Caco-2 (cell line): ENCODE results near the gene DHPS. TPM values are rescaled to one million over a fixed set of nuclear protein-coding genes. Genes with fewer than 3 reads are reported as not detected.

Experiments
- BruUV-seq: library from RNA; stranded (reverse); fragments of 400-500 nt; replicated peaks from 2 replicates; lab custom pipeline; 2021; lab: Mats Ljungman, UMichigan
- CTCF ChIA-PET: fragments of 300-600 bp; sonication (Branson Sonifier 250); formaldehyde crosslinking; loops from one replicate; lab custom pipeline; 2022; ENCODE audit warnings: antibody characterized with exemption; lab: Charles Lee
- POLR2A ChIA-PET: fragments of 300-600 bp; sonication (Branson Sonifier 250); formaldehyde crosslinking; loops from one replicate; lab custom pipeline; 2022; ENCODE audit warnings: antibody characterized with exemption; lab: Charles Lee
- DNase-seq, 2 experiments: peaks; one replicate each; pipeline versions ENCODE4 v3.0.0 to v3.0.0-alpha.2; 2020 to 2022
- H3K27me3 ChIP-seq: replicated peaks from 2 replicates; pipeline ENCODE4 v1.6.0; 2011; ENCODE audit warnings: low read length; ENCODE audit not compliant: control insufficient read depth, insufficient read depth
- H3K36me3 ChIP-seq: 2 replicates; pipeline ENCODE4 v1.5.1; 2011; ENCODE audit warnings: low read length; ENCODE audit not compliant: control insufficient read depth, insufficient read depth
- H3K4me1 ChIP-seq: fragments of 250-450 bp; sonication (Bioruptor Pico); 2 replicates; pipeline ENCODE4 v1.5.1; 2020; ENCODE audit warnings: mild to moderate bottlenecking
- H3K4me3 ChIP-seq: 2 replicates; pipeline ENCODE4 v1.5.1; 2011; ENCODE audit warnings: low read depth, mild to moderate bottlenecking, control low read depth, low read length
- H3K9me3 ChIP-seq: fragments of 250-450 bp; sonication (Bioruptor Pico); 2 replicates; pipeline ENCODE4 v1.5.1; 2020; ENCODE audit warnings: mild to moderate bottlenecking, moderate library complexity
- H3K27ac Mint-ChIP-seq: one replicate; pipeline ENCODE4 v1.8.0; 2022; ENCODE audit warnings: mixed read lengths; ENCODE audit not compliant: unreplicated experiment
- H3K27me3 Mint-ChIP-seq: one replicate; pipeline ENCODE4 v1.8.0; 2022; ENCODE audit warnings: mixed read lengths; ENCODE audit not compliant: insufficient read depth, unreplicated experiment
- H3K36me3 Mint-ChIP-seq: one replicate; pipeline ENCODE4 v1.8.0; 2022; ENCODE audit warnings: mild to moderate bottlenecking, mixed read lengths; ENCODE audit not compliant: insufficient read depth, unreplicated experiment
- H3K4me1 Mint-ChIP-seq: one replicate; pipeline ENCODE4 v1.8.0; 2022; ENCODE audit warnings: low read depth, mixed read lengths; ENCODE audit not compliant: unreplicated experiment
- H3K4me3 Mint-ChIP-seq: one replicate; pipeline ENCODE4 v1.8.0; 2022; ENCODE audit warnings: mild to moderate bottlenecking, moderate library complexity, mixed read lengths; ENCODE audit not compliant: unreplicated experiment
- H3K9me3 Mint-ChIP-seq: one replicate; pipeline ENCODE4 v1.8.0; 2022; ENCODE audit warnings: mixed read lengths; ENCODE audit not compliant: unreplicated experiment
- intact Hi-C: fragments of 100-400 bp; cut with micrococcal nuclease; formaldehyde crosslinking; loops from one replicate; pipeline ENCODE4 v1.10.0; 2022; ENCODE audit not compliant: unreplicated experiment
- total RNA-seq: library from RNA; stranded (reverse); gene quantifications from 2 replicates; pipeline ENCODE4 v1.2.3, GENCODE V29; 2022
- TF ChIP-seq, protein P1 (sequence below), 2 experiments: fragments of 200-600 bp in 1 of 2; IDR thresholded peaks; 1 replicate in 1 of 2; 2 replicates in 1 of 2; pipeline versions ENCODE4 v1.5.1 to v1.8.0; 2011 to 2022; ENCODE audit warnings: antibody characterized with exemption in 1 of 2, control low read depth in 1 of 2, inconsistent platforms in 1 of 2, low read depth in 1 of 2, low read length in 1 of 2, mild to moderate bottlenecking in 1 of 2, moderate library complexity in 1 of 2; ENCODE audit not compliant: insufficient read depth in 1 of 2, severe bottlenecking in 1 of 2, unreplicated experiment in 1 of 2

Gene DHPS
- total RNA-seq, 1 experiment from 2014 or later, result 76.4 TPM

DNA sequence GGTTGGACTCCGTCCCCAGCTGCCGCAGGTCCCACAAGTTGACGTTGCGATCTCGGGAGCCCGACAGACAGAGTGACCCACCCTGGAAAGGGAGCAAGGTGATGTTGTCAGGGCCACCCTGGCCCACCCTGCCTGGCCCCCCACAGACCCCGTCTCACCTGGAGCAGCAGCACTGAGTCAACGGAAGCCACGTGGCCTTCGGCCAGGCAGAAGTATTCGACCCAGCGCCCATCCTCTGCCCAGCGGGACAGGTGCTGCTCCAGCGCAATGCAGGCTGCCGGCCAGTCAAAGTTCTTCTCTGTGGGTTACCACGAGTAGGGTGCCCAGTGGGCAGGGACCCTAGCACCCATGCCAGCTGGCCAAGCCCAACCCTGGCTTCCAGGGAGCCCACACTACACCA lies 13.0 kb upstream of the DHPS start:
- Mint-ChIP-seq H3K36me3 (peaks cover 8% of the 10 kb centered on the region), H3K27ac (no peak overlapping the region), H3K27me3 (no peaks in the 10 kb centered on the region), H3K4me1 (no peaks in the 10 kb centered on the region), H3K9me3 (no peaks in the 10 kb centered on the region), H3K4me3 (no peak overlapping the region)
- H3K9me3 ChIP-seq, result no peaks in the 10 kb centered on the region
- no peak overlapping the region for H3K4me3 ChIP-seq
- H3K27me3 ChIP-seq, result no peaks in the 10 kb centered on the region
- TF ChIP-seq, protein P1, sequence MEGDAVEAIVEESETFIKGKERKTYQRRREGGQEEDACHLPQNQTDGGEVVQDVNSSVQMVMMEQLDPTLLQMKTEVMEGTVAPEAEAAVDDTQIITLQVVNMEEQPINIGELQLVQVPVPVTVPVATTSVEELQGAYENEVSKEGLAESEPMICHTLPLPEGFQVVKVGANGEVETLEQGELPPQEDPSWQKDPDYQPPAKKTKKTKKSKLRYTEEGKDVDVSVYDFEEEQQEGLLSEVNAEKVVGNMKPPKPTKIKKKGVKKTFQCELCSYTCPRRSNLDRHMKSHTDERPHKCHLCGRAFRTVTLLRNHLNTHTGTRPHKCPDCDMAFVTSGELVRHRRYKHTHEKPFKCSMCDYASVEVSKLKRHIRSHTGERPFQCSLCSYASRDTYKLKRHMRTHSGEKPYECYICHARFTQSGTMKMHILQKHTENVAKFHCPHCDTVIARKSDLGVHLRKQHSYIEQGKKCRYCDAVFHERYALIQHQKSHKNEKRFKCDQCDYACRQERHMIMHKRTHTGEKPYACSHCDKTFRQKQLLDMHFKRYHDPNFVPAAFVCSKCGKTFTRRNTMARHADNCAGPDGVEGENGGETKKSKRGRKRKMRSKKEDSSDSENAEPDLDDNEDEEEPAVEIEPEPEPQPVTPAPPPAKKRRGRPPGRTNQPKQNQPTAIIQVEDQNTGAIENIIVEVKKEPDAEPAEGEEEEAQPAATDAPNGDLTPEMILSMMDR (IDR thresholded peaks at IDR 0.05; ENCODE audit: insufficient read depth in 1 of 2, low read depth in 1 of 2, low read length in 1 of 2, severe bottlenecking in 1 of 2, unreplicated experiment in 1 of 2), result no peak
- no peak for DNase-seq
- no peaks in the 10 kb centered on the region for H3K4me1 ChIP-seq
- intact Hi-C loops, result no loop called here
- peaks cover 1% of the 10 kb centered on the region; the same call in 1 of the 2 replicates for H3K36me3 ChIP-seq
- no TSS peak for BruUV-seq
- ChIA-PET CTCF (interaction anchor here (0.6 kb wide), 2 partner anchors 909 to 1566 kb away, joined by 3 to 4 read pairs; no protein-coding TSS in a partner anchor), POLR2A (interaction anchor here (0.9 kb wide), 1 partner anchor 14 kb away, joined by 3 read pairs; no protein-coding TSS in a partner anchor)

DNA sequence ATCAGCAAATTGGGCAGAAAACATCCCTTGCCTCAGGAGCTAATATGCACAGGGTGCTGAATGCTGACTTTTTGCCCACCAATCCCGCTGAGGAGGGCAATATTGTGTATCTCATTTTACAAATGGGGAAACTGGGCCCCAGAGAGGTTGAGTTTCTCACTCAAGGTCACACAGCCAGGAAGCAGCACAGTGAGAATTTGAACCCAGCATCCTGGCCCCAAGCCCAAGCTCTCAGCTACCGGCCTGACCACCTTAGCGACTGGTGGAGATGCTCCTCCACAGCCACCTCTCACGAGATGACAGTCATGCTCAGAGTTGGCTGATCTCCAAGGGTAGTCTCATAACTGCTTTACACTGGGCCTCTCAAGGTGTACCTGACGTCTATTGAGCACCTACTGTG lies 11.3 kb upstream of the DHPS start:
- intact Hi-C loops, result no loop called here
- no peaks in the 10 kb centered on the region for H3K27me3 ChIP-seq
- no peak for DNase-seq
- no peak overlapping the region for H3K4me3 Mint-ChIP-seq
- no peaks in the 10 kb centered on the region for H3K9me3 Mint-ChIP-seq
- BruUV-seq, result no TSS peak
- TF ChIP-seq, protein P1 (IDR thresholded peaks at IDR 0.05; ENCODE audit: insufficient read depth in 1 of 2, low read depth in 1 of 2, low read length in 1 of 2, severe bottlenecking in 1 of 2, unreplicated experiment in 1 of 2), result no peak
- POLR2A ChIA-PET, result no interaction called here
- CTCF ChIA-PET, result no interaction called here
- no peaks in the 10 kb centered on the region for H3K4me1 Mint-ChIP-seq
- H3K27ac Mint-ChIP-seq, result no peak overlapping the region
- H3K9me3 ChIP-seq, result no peaks in the 10 kb centered on the region
- H3K4me1 ChIP-seq, result no peaks in the 10 kb centered on the region
- no peaks in the 10 kb centered on the region for H3K27me3 Mint-ChIP-seq
- H3K36me3 Mint-ChIP-seq, result peaks cover 8% of the 10 kb centered on the region
- H3K36me3 ChIP-seq, result peaks cover 1% of the 10 kb centered on the region; the same call in 1 of the 2 replicates
- H3K4me3 ChIP-seq, result no peak overlapping the region

DNA sequence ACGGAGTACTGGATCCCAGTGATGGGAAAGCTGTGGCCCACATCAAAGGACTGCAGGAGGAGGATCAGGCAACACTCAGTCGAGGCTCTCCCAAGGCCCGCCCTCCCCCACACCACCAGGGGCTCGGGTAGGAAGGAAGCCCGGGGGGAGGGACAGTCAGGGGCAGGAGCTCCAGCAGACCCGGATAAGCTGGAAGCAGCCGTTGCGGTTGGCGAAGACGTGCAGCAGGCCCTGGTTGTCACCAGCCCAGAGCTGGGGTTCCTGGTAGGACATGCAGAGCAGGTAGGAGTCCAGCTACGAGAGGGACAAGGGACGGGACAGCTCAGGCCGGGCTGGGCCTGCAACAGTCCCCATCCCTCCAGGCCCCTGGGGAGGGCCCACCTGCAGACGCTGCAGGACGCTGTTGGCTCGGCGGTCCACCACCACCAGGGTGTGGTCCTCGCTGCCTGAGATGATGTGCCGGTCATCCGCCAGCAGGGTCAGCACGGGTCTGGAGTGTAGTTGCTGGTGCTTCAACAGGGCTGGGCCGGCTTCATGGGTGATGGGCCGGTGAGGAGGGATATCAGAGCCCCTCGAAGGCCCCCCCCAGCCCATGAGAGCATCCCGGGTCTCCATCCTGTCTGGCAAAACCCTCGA lies 8.0 kb upstream of the DHPS start:
- Mint-ChIP-seq H3K36me3 (no peaks in the 10 kb centered on the region), H3K4me1 (peaks cover 5% of the 10 kb centered on the region), H3K27ac (no peak overlapping the region), H3K27me3 (no peaks in the 10 kb centered on the region), H3K4me3 (no peak overlapping the region), H3K9me3 (no peaks in the 10 kb centered on the region)
- H3K4me1 ChIP-seq, result no peaks in the 10 kb centered on the region
- ChIA-PET POLR2A (no interaction called here), CTCF (no interaction called here)
- DNase-seq, result no peak
- H3K36me3 ChIP-seq, result peaks cover 1% of the 10 kb centered on the region; the same call in 1 of the 2 replicates
- no peaks in the 10 kb centered on the region for H3K9me3 ChIP-seq
- intact Hi-C loops, result no loop called here
- no TSS peak for BruUV-seq
- no peak overlapping the region for H3K4me3 ChIP-seq
- H3K27me3 ChIP-seq, result no peaks in the 10 kb centered on the region
- TF ChIP-seq, protein P1 (IDR thresholded peaks at IDR 0.05; ENCODE audit: insufficient read depth in 1 of 2, low read depth in 1 of 2, low read length in 1 of 2, severe bottlenecking in 1 of 2, unreplicated experiment in 1 of 2), result no peak
